GM19025 (cell line): ENCODE measurements around the gene AFM.

ENCODE experiments used
- ATAC-seq: cut with Tn5 transposase; IDR thresholded peaks from one replicate; pipeline ENCODE4 v1.9.1; 2021; ENCODE audit warnings: mild to moderate bottlenecking, low read depth, moderate library complexity; ENCODE audit not compliant: unreplicated experiment

AFM gene

GRCh38 chr4:73448448-73449203 lies 32.9 kb upstream of the AFM start:
- no peak for ATAC-seq

GRCh38 chr4:73450398-73451004 lies 31.0 kb upstream of the AFM start:
- no peak for ATAC-seq

DNA sequence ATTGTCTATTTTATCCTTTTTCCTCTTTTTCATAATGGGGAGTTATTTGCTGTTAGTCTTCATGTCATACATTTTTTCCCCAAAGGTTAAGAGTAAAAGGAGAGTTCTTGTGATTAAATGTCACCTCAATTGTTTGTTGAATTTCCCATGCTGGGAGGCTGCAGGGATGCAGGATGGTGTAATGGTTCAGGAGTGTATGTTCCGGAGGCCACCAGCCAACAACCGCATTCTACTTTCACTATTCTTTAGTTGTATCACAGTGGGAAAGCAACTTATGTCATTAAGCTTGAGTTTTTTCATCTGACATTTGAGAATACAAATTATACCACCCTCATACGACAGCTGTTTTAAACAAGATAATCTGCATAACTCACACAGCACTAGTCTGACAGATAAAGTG lies 30.1 kb upstream of the AFM start:
- ATAC-seq = no peak

GRCh38 chr4:73451981-73452747 lies 29.4 kb upstream of the AFM start:
- no peak for ATAC-seq

DNA sequence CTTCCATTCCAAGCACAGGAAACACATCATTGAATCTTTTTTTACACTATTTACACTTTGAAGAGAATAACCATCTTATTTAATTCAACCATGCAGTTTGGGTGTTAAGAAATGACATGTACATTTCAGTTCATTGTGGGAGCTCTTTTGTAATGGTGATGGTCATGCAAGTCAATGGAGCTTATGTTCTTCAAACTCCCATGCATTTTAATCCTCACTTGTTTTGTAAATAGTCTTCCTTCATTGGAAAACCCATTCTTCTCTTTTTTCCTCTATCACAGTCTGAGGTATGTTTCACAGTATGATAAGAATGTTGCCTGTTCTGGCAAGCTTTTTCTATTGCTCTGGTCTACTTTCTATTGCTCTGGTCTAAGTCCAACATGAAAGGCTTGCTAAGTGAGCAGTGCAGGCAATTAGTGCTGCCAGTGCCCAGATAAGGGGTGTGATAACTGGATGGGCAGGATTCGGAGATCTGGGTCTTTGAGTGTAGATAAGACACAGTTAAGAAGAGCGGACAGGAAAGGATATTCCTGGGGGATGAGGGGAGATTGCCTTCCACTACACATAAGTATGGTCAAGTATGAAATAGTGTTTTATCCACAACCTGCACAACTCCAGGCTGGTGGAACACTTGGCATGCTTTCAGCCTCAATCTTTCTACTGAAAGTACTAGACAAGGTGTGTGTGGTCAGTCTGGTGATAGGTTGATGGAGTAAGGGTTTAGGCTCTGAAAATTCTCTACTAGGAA lies 28.4 kb upstream of the AFM start:
- ATAC-seq = no peak

- ATAC-seq = no peak
Observed at GRCh38 chr4:73453701-73454005, 27.9 kb upstream of the AFM start.

- ATAC-seq = no peak
Observed at GRCh38 chr4:73454920-73455319, 26.6 kb upstream of the AFM start.

- ATAC-seq = no peak
Observed at GRCh38 chr4:73456177-73457022, 25.1 kb upstream of the AFM start.

GRCh38 chr4:73458184-73459047 lies 23.1 kb upstream of the AFM start:
- ATAC-seq = no peak

DNA sequence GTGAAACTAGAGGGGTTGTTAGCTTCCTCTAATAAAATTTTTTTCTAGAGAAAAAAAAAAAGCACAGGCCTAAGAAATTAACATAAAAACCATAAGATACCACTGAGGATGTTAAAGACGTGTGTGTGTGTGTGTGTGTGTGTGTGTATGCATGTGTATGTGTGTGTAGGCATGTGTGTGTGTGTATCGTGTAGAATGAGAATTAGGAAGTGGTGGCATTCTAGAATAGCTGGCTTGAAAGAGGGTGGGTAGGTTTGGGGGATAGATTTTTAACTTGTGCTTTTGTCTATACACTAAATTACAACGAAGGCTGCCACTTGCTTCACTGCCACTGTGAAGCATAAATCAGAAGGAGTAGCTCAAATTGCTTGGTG lies 22.5 kb upstream of the AFM start:
- ATAC-seq = no peak

- ATAC-seq = no peak
Observed at GRCh38 chr4:73460913-73461522, 20.5 kb upstream of the AFM start.

GRCh38 chr4:73468170-73468569 lies 13.4 kb upstream of the AFM start:
- ATAC-seq = no peak

GRCh38 chr4:73470728-73471127 lies 10.8 kb upstream of the AFM start:
- ATAC-seq = no peak

GRCh38 chr4:73477176-73477575 lies 4.4 kb upstream of the AFM start:
- no peak for ATAC-seq

GRCh38 chr4:73479323-73479722 lies 2.2 kb upstream of the AFM start:
- no peak for ATAC-seq

GRCh38 chr4:73485085-73485484 lies 3.5 kb downstream of the AFM start:
- no peak for ATAC-seq

DNA sequence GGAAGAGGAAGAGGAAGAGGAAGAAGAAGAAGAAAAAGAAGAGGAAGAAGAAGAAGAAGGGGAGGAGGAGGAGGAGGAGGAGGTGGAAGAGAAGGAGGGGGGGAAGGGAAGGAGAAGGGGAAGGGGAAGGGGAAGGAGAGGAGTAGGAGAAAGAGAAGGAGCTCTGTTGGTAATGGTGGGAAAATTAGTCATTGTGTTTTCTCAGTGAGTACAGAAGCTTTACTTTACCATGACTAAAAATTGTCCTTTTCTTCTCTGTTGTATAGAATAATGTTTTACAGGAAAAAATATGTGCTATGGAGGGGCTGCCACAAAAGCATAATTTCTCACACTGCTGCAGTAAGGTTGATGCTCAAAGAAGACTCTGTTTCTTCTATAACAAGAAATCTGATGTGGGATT lies 4.1 kb downstream of the AFM start:
- ATAC-seq = no peak

DNA sequence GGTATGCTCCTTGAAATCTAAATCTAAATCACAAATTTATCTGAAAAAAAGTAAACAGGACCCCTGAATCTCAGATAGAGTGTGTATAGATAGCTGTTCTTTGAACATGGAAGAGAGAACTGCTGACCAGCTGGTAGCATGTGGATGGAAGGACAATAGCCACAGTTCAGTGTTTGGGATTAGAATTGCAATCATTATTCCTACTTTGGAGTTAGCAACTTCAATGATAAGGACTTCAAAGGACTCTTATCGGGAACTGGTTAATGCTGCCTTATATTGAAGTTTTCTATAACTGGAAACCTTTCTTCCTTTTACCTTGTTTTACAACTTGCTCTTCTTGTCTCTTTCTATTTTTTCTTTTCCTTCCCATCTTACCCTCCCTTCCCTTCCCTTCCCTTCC lies 5.0 kb downstream of the AFM start:
- no peak for ATAC-seq

DNA sequence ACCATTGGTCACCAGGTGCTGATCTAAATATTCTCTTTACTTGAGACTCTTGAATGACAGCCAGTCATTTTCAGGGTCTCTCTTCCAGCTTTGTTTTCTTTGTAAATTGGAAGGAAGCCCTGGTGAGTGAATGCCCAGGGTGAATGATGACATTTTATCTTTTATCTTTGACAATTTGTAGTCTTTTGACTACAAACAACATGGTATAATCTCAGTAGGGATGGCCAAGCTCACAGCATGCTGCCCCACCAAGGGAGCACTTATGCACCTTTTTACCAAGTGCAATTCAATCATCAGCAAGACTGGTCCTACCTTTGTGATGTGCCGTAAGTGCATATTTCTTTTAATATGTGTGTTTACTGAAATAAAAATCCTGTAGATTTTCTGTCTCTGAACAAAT lies 5.7 kb downstream of the AFM start:
- ATAC-seq = no peak
